Tibial nerve (tissue), 4 donors: ENCODE data around the gene HFM1. TPM values are rescaled to one million over a fixed set of nuclear protein-coding genes. Genes with fewer than 3 reads are reported as not detected.

Experiments
- DNase-seq, 2 donors: peaks; one replicate each; pipeline ENCODE4 v3.0.0-alpha.2; 2019; ENCODE audit warnings: low spot score in 2 of 2
- H3K27ac ChIP-seq, 4 donors: fragments of 200-600 bp; sonication (generic) in 3 of 4; one replicate each; pipeline ENCODE4 v1.5.1; 2017 to 2019; ENCODE audit warnings: mild to moderate bottlenecking in 1 of 4
- H3K27me3 ChIP-seq, 2 donors: fragments of 200-600 bp; sonication (generic) in 1 of 2; one replicate each; pipeline versions ENCODE4 v1.5.1 to v1.6.0; 2017 to 2019
- H3K36me3 ChIP-seq, 3 donors: fragments of 200-600 bp; sonication (generic); one replicate each; pipeline ENCODE4 v1.5.1; 2018 to 2019
- H3K4me1 ChIP-seq, 4 donors: fragments of 200-600 bp; sonication (generic) in 3 of 4; one replicate each; pipeline ENCODE4 v1.5.1; 2017 to 2019
- H3K4me3 ChIP-seq, 4 donors: fragments of 200-600 bp; sonication (generic) in 3 of 4; one replicate each; pipeline ENCODE4 v1.5.1; 2017 to 2019; ENCODE audit warnings: mild to moderate bottlenecking in 1 of 4, moderate library complexity in 1 of 4
- H3K9me3 ChIP-seq, 4 donors: fragments of 200-600 bp; sonication (generic) in 3 of 4; one replicate each; pipeline ENCODE4 v1.5.1; 2017 to 2019
- EP300 ChIP-seq, 2 donors: sonication (generic); formaldehyde crosslinking; IDR thresholded peaks; one replicate each; pipeline ENCODE4 v1.6.1; 2017; ENCODE audit warnings: antibody characterized with exemption in 2 of 2, mild to moderate bottlenecking in 1 of 2
- POLR2A ChIP-seq, 2 donors: fragments of 450-650 bp; IDR thresholded peaks; one replicate each; pipeline ENCODE4 v1.6.1; 2017; ENCODE audit warnings: antibody characterized with exemption in 2 of 2, mild to moderate bottlenecking in 2 of 2, moderate library complexity in 2 of 2
- WGBS, 2 donors: methylation state at CpG; one replicate each; pipeline ENCODE4 v1.1.5; 2018; 5-methylcytosine and 5-hydroxymethylcytosine counted together
- total RNA-seq, 4 donors: library from RNA; depleted of rRNA; stranded (reverse); fragments of >200 nt; gene quantifications; one replicate each; pipeline ENCODE4 v1.1.0, GENCODE V29; 2016
- TF ChIP-seq, protein P1 (sequence below), 5 experiments: fragments of 200-600 bp in 3 of 5; fragments of 450-650 bp in 2 of 5; sonication (generic) in 3 of 5; IDR thresholded peaks; one replicate each; pipeline ENCODE4 v1.5.1; 2016 to 2019; ENCODE audit warnings: antibody characterized with exemption in 5 of 5, mild to moderate bottlenecking in 3 of 5, moderate library complexity in 2 of 5

Gene HFM1
- total RNA-seq, 4 donors from 2014 or later, result 1.5 to 9.0 (median 2.1) TPM

DNA sequence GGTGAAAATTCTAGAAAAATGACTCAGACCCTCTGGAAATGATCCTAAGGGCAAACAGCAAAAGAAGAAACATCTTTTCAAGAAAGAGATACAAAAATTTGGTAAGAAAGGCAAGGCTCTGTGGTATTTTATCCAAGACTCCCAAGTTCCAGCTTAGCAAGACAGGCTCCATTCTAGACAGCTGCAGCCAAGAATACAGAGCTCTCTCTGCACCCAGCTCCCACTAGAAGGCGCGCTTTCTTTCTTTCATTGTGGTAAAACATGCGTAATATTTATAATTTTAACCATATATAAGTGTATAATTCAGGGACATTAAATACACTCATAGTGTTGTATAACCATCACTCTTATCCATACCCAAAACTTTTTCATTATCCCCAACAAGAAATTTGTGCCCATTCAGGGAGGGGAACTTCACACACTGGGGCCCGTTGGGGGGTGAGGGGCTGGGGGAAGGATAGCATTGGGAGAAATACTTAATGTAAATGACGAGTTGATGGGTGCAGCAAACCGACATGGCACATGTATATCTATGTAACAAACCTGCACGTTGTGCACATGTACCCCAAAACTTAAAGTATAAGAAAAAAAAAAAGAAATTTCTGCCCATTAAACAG, 2.2 kb upstream of the HFM1 start:
- no peak for DNase-seq
- no peak overlapping the region for H3K27ac ChIP-seq
- TF ChIP-seq, protein P1, sequence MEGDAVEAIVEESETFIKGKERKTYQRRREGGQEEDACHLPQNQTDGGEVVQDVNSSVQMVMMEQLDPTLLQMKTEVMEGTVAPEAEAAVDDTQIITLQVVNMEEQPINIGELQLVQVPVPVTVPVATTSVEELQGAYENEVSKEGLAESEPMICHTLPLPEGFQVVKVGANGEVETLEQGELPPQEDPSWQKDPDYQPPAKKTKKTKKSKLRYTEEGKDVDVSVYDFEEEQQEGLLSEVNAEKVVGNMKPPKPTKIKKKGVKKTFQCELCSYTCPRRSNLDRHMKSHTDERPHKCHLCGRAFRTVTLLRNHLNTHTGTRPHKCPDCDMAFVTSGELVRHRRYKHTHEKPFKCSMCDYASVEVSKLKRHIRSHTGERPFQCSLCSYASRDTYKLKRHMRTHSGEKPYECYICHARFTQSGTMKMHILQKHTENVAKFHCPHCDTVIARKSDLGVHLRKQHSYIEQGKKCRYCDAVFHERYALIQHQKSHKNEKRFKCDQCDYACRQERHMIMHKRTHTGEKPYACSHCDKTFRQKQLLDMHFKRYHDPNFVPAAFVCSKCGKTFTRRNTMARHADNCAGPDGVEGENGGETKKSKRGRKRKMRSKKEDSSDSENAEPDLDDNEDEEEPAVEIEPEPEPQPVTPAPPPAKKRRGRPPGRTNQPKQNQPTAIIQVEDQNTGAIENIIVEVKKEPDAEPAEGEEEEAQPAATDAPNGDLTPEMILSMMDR (IDR thresholded peaks at IDR 0.05), result no peak
- TF ChIP-seq EP300 (IDR thresholded peaks at IDR 0.05), result no peak
- no peak for TF ChIP-seq POLR2A (IDR thresholded peaks at IDR 0.05)
- WGBS, 2 donors, result 45 to 69% methylated on average over 7 of the region's 7 CpGs
- no peak overlapping the region for H3K4me3 ChIP-seq
- peaks cover 0 to 8% (median 2%) of the 10 kb centered on the region in 4 donors for H3K4me1 ChIP-seq
- H3K36me3 ChIP-seq, result no peaks in the 10 kb centered on the region
- H3K27me3 ChIP-seq, result no peaks in the 10 kb centered on the region
- no peaks in the 10 kb centered on the region for H3K9me3 ChIP-seq

DNA sequence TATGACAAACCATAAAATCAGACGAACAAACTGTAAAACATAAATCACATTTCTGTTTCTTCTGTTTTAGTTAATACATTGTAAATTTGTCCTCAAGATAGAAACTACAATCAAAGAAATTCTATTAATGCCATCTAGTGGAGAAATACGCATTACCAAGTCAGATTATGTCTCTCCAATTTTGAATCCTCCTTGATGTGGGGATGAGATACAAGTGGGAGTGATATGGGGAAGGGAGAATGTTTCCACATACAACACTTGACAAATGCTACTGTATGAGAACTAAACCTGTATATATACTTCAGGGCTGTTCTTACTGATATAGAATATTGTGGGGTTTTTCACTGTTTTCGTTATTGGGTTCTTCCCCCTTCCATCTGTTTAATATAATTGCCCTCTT, 2.6 kb downstream of the HFM1 start:
- H3K9me3 ChIP-seq, result no peaks in the 10 kb centered on the region
- 27 to 32% methylated on average over 3 of the region's 3 CpGs for WGBS, 2 donors
- no peak overlapping the region for H3K4me3 ChIP-seq
- H3K27ac ChIP-seq, result no peak overlapping the region
- no peaks in the 10 kb centered on the region for H3K27me3 ChIP-seq
- peaks cover 0 to 11% (median 2%) of the 10 kb centered on the region in 4 donors for H3K4me1 ChIP-seq
- TF ChIP-seq EP300 (IDR thresholded peaks at IDR 0.05) (no peak), POLR2A (IDR thresholded peaks at IDR 0.05) (no peak)
- TF ChIP-seq, protein P1 (IDR thresholded peaks at IDR 0.05), result peak in 4 of 5 experiments; percentile 23 to 52 (median 34)
- no peaks in the 10 kb centered on the region for H3K36me3 ChIP-seq
- no peak for DNase-seq

DNA sequence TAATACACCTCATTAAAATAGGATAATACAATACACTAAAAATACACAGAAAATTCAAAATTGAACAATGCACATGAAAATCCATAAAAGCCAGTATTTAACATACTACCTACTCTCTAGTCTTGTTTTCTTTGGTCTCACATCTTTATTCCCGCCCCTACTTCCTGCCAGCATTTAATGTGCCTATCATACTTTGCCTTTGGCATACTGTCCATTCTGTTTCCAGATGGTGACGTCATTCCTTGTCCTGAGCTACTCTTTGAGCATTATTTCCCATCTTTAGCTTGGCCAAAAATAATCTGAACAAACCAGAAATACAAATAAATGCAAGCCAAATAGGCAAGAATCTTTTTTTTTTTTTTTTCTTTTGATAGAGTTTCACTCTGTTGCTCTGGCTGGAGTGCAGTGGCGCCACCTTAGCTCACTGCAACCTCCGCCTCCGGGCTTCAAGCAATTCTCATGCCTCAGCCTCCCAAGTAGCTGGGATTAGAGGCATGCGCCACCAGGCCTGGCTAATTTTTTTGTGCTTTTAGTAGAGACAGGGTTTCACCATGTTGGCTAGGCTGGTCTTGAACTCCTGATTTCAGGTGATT, 4.4 kb downstream of the HFM1 start:
- H3K4me1 ChIP-seq, result peaks cover 0 to 11% (median 2%) of the 10 kb centered on the region in 4 donors
- H3K9me3 ChIP-seq, result no peaks in the 10 kb centered on the region
- H3K36me3 ChIP-seq, result no peaks in the 10 kb centered on the region
- WGBS, 2 donors, result 77 to 79% methylated on average over 6 of the region's 6 CpGs
- no peak for DNase-seq
- H3K4me3 ChIP-seq, result no peak overlapping the region
- no peak overlapping the region for H3K27ac ChIP-seq
- H3K27me3 ChIP-seq, result no peaks in the 10 kb centered on the region
- TF ChIP-seq EP300 (IDR thresholded peaks at IDR 0.05), result no peak
- no peak for TF ChIP-seq POLR2A (IDR thresholded peaks at IDR 0.05)
- TF ChIP-seq, protein P1 (IDR thresholded peaks at IDR 0.05), result no peak

DNA sequence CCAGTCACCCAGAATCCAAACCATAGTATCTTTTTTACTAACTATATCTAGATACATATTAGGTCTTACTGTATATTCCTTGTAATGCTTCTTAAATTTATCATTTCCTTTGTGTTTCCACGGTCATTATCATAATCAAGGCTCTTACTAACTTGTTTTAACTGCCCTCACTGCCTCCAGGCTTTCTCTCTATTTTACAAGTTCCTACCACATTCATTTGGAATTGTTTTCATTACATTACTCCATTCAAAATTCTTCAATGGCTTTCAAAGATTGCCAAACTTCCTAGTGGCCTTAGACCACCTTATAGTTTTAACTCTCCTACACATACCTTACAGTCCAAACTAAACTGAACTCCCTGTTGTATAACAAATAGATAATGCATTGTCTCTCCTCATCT, 6.3 kb downstream of the HFM1 start:
- 61 to 65% methylated on average over 1 of the region's 1 CpG for WGBS, 2 donors
- Histone ChIP-seq H3K27ac (no peak overlapping the region), H3K27me3 (no peaks in the 10 kb centered on the region), H3K9me3 (no peaks in the 10 kb centered on the region), H3K4me1 (peaks cover 0 to 5% (median 0%) of the 10 kb centered on the region in 4 donors), H3K4me3 (no peak overlapping the region), H3K36me3 (no peaks in the 10 kb centered on the region)
- DNase-seq, result no peak
- TF ChIP-seq EP300 (IDR thresholded peaks at IDR 0.05) (no peak), POLR2A (IDR thresholded peaks at IDR 0.05) (no peak)
- TF ChIP-seq, protein P1 (IDR thresholded peaks at IDR 0.05), result no peak

DNA sequence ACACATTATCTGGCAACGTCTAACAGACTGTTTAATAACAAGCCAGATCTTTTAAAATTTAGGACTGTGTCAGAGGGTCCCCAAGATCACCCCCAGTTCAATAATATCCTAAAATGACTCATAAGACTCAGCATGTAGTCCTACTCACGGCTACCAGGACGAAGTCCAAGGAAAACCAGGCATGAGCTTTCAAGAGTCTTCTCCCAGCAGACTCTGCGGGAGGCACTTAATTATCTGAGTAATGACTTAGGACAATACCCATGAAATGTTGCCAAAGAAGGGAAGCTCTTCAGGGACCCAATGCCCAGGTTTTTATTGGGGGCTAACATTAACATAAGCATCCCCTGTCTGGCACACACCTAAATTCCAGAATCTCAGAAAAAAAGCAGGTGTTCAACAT, 7.0 kb downstream of the HFM1 start:
- Histone ChIP-seq H3K27me3 (no peaks in the 10 kb centered on the region), H3K27ac (no peak overlapping the region), H3K36me3 (no peaks in the 10 kb centered on the region), H3K4me1 (peaks cover 0 to 5% (median 0%) of the 10 kb centered on the region in 4 donors), H3K4me3 (no peak overlapping the region), H3K9me3 (no peaks in the 10 kb centered on the region)
- DNase-seq, result no peak
- 55 to 62% methylated on average over 4 of the region's 4 CpGs for whole genome bisulfite sequencing, 2 donors
- TF ChIP-seq, protein P1 (IDR thresholded peaks at IDR 0.05), result no peak
- TF ChIP-seq EP300 (IDR thresholded peaks at IDR 0.05) (no peak), POLR2A (IDR thresholded peaks at IDR 0.05) (no peak)
